GM13977 (cell line): ENCODE data around the gene ACTRT2.

Experiments
- DNase-seq: peaks from one replicate; pipeline ENCODE4 v3.0.0; 2012; ENCODE audit warnings: low spot score
- in situ Hi-C: fragments of 300-500 bp; cut with MboI; formaldehyde crosslinking; loops from one replicate; pipeline ENCODE4 v1.12.0; 2022; ENCODE audit warnings: low sequenced_read_pairs, low pct_unique_long_range_greater_than_20kb, mixed read lengths, inconsistent platforms; ENCODE audit not compliant: unreplicated experiment
- TF ChIP-seq, protein P1 (sequence below): IDR thresholded peaks from 2 replicates; pipeline ENCODE4 v1.5.1; 2012; ENCODE audit warnings: mild to moderate bottlenecking, control low read depth; ENCODE audit not compliant: insufficient read depth; ENCODE audit errors: extremely low read depth, missing control alignments

Gene ACTRT2

DNA sequence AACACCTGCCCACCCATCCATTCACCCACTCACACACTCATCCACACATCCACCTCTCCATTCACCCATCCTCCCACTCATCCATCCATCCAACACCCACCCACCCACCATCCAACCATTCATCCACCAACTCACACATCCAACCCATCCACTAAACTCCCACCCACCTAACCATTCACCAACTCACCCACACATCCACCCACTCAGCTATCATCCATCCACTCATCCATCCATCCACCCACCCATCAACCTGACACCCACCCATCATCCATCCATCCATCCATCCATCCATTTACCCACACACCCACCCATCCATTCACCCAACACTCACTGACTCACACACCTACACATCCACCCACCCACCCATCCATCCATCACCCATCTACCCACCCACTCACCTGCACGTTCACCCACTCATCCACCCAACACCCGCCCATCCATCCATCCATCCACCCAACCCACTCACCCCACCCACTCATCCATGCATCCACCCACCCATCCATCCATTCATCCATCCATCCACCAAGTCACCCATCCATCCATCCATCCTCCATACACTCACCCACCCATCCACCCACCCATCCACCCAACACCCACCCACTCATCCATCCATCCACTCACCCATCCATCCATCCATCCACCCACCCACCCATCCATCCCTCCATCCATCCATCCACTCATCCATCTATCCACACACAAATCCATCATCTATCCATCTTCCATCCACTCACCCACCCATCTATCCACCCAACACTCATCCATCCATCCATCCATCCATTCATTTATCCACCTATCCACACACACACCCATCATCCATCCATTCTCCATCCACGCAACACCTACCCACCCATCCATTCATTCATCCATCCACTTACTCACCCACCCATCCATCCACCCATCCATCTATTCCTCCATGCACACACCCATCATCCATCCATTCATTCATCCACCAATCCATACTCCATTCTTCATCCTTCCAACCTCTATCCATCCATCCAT, 30.3 kb downstream of the ACTRT2 start:
- in situ Hi-C loops: no loop called here
- DNase-seq: no peak
- TF ChIP-seq, protein P1, sequence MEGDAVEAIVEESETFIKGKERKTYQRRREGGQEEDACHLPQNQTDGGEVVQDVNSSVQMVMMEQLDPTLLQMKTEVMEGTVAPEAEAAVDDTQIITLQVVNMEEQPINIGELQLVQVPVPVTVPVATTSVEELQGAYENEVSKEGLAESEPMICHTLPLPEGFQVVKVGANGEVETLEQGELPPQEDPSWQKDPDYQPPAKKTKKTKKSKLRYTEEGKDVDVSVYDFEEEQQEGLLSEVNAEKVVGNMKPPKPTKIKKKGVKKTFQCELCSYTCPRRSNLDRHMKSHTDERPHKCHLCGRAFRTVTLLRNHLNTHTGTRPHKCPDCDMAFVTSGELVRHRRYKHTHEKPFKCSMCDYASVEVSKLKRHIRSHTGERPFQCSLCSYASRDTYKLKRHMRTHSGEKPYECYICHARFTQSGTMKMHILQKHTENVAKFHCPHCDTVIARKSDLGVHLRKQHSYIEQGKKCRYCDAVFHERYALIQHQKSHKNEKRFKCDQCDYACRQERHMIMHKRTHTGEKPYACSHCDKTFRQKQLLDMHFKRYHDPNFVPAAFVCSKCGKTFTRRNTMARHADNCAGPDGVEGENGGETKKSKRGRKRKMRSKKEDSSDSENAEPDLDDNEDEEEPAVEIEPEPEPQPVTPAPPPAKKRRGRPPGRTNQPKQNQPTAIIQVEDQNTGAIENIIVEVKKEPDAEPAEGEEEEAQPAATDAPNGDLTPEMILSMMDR: no peak

- TF ChIP-seq, protein P1: no peak
- in situ Hi-C loops: no loop called here
- no peak for DNase-seq
Observed at GRCh38 chr1:3052501-3052900, 31.2 kb downstream of the ACTRT2 start.

DNA sequence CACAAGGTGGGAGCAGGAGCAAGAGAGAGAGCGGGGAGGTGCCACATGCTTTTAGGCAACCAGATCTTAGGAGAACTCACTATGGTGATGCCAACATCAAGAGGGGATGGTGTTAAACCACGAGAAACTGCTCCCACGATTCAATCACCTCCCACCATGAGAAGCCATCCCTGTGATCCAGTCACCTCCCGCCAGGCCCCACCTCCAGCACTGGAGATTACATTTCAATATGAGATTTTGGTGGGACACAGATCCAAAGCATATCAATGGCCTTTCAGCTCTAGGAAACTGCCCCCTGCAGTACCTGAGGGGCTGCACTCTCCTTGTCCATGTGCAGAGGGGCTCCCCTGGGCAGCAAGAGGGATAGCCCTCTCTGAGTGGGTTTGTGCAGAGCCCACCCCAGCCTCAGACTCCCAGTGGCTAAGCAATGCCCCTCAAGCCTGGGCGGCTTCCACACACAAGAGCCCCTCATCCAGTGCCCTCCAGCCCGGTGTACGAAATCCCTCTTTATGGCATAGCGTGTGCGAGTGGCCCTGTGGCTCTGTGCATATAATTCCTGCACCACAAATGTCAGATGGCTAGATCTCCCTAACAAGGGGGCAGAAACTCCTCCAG, 32.2 kb downstream of the ACTRT2 start:
- no peak for DNase-seq
- TF ChIP-seq, protein P1: no peak
- in situ Hi-C loops: no loop called here

GRCh38 chr1:3053986-3054385, 32.7 kb downstream of the ACTRT2 start:
- DNase-seq: no peak
- TF ChIP-seq, protein P1: no peak
- in situ Hi-C loops: no loop called here

- DNase-seq: no peak
- in situ Hi-C loops: no loop called here
- TF ChIP-seq, protein P1: no peak
Observed at GRCh38 chr1:3054474-3054873, 33.2 kb downstream of the ACTRT2 start.

GRCh38 chr1:3055051-3055450, 33.8 kb downstream of the ACTRT2 start:
- TF ChIP-seq, protein P1: no peak
- in situ Hi-C loops: no loop called here
- no peak for DNase-seq
